ENCODE data around the gene CALD1.

DNA sequence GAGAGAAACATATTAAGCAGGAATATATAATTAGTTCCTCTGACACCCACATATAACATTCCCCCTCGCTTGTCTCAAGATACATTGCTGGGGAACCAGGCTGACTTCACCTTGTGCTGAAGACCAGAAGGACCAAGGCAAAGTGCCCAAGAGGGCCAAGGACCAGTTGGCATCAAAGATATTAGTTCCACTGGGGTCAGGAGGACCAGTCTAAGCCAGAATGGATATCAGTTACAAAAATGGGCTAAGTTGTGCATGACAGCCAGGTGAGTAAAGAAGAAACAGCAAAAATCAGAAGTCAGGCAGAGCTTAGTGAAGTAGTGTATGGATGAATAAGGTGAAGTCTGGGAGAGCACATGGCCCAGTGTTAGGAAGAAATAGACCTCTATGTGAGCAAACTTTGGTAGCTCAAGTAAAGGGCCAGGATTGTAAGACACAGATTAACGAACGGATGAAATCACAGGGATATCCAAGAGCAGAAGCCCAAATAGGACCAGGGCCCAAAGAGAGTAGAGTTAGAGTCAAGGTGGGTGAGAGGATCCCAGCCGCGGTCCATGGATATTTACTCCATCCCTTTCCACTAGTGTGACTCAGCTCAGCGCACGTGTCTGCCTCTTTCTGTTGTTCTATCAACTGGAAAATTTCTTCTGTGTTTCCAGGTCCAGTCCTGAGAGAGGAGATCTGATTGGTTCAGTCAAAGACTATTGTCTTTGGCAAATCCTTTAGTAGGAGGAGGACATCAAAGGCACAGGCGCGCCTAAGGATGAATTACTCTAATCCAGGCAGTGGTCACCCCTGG is 5.0 kb downstream of the CALD1 start:
- no peak for TF ChIP-seq CTCF (conservative IDR thresholded peaks at IDR 0.05; ENCODE audit: low read length)
- TF ChIP-seq EZH2phosphoT487 (IDR thresholded peaks at IDR 0.05; ENCODE audit: borderline replicate concordance) = no peak

Measured in Loucy (cell line).